ENCODE results near the gene RNASEH2C.
"Not testable (repeated sequence)": the region's sequence is repeated elsewhere in the genome, so short reads cannot be mapped to it uniquely, and the experiment has no call there.

Gene RNASEH2C

GRCh38 chr11:65695459-65696241 is 24.9 kb downstream of the RNASEH2C start:
- intact Hi-C loops (cut with DNase I), result no loop called here
- peak in 6 of 10 donors; percentile 21 to 88 (median 67) for DNase-seq

GRCh38 chr11:65692367-65692766 is 28.2 kb downstream of the RNASEH2C start:
- intact Hi-C loops (cut with DNase I), result no loop called here
- peak in 1 of 10 donors; percentile 69 for DNase-seq

GRCh38 chr11:65691847-65692246 is 28.8 kb downstream of the RNASEH2C start:
- peak in 1 of 10 donors; percentile 15 for DNase-seq
- intact Hi-C loops (cut with DNase I), result not testable (repeated sequence)

- DNase-seq, result peak in 1 of 10 donors; percentile 10
- intact Hi-C loops (cut with DNase I), result no loop called here
These were observed 34.6 kb downstream of the RNASEH2C start for GRCh38 chr11:65685981-65686380.

- intact Hi-C loops (cut with DNase I), result not testable (repeated sequence)
- peak in 1 of 10 donors; percentile 18 for DNase-seq
These were observed 37.1 kb downstream of the RNASEH2C start for GRCh38 chr11:65683480-65683879.

- DNase-seq, result peak in 1 of 10 donors; percentile 58
- intact Hi-C loops (cut with DNase I), result no loop called here
These were observed 40.3 kb downstream of the RNASEH2C start for GRCh38 chr11:65680192-65680743.

GRCh38 chr11:65672982-65673381 is 47.6 kb downstream of the RNASEH2C start:
- intact Hi-C loops (cut with DNase I), result no loop called here

GRCh38 chr11:65672180-65672860 is 48.3 kb downstream of the RNASEH2C start:
- peak in 1 of 10 donors; percentile 9 for DNase-seq
- intact Hi-C loops (cut with DNase I), result no loop called here

More at GRCh38 chr11:65672982-65673381, 47.6 kb downstream of the RNASEH2C start:
- no peak for DNase-seq

Measured in posterior cingulate gyrus (tissue), 11 donors.